ENCODE results near the gene JUN. TPM values are rescaled to one million over a fixed set of nuclear protein-coding genes. Genes with fewer than 3 reads are reported as not detected.

JUN gene
- total and polyA plus RNA-seq, 2 donors, result 51.0 to 74.3 TPM

GRCh38 chr1:58789322-58789856 lies 5.5 kb upstream of the JUN start:
- Histone ChIP-seq H3K4me1 (ENCODE audit: control insufficient read depth in 2 of 2, insufficient read depth in 2 of 2, low read length in 2 of 2) (peaks cover 5 to 13% of the 10 kb centered on the region in 2 donors), H3K9me3 (ENCODE audit: control insufficient read depth in 2 of 2, insufficient read depth in 1 of 2, low read length in 1 of 2) (no peaks in the 10 kb centered on the region), H3K36me3 (ENCODE audit: control insufficient read depth in 2 of 2, insufficient read depth in 2 of 2, low read length in 1 of 2) (no peaks in the 10 kb centered on the region), H3K4me3 (ENCODE audit: low read length in 2 of 2) (no peak overlapping the region), H3K27me3 (ENCODE audit: control insufficient read depth in 2 of 2, insufficient read depth in 1 of 2, low read length in 1 of 2) (peaks cover 0 to 14% of the 10 kb centered on the region in 2 donors), H3K27ac (ENCODE audit: low read depth in 1 of 2, low read length in 1 of 2) (no peak overlapping the region)
- DNase-seq (ENCODE audit: low read depth in 6 of 9, low spot score in 9 of 9), result no peak
- 96% methylated on average over 6 of the region's 6 CpGs for WGBS

- Histone ChIP-seq H3K27me3 (ENCODE audit: control insufficient read depth in 2 of 2, insufficient read depth in 1 of 2, low read length in 1 of 2) (peaks cover 0 to 16% of the 10 kb centered on the region in 2 donors), H3K9me3 (ENCODE audit: control insufficient read depth in 2 of 2, insufficient read depth in 1 of 2, low read length in 1 of 2) (no peaks in the 10 kb centered on the region), H3K27ac (ENCODE audit: low read depth in 1 of 2, low read length in 1 of 2) (no peak overlapping the region), H3K4me1 (ENCODE audit: control insufficient read depth in 2 of 2, insufficient read depth in 2 of 2, low read length in 2 of 2) (peaks cover 6 to 15% of the 10 kb centered on the region in 2 donors), H3K4me3 (ENCODE audit: low read length in 2 of 2) (no peak overlapping the region), H3K36me3 (ENCODE audit: control insufficient read depth in 2 of 2, insufficient read depth in 2 of 2, low read length in 1 of 2) (no peaks in the 10 kb centered on the region)
- WGBS, result 98% methylated on average over 3 of the region's 3 CpGs
- DNase-seq (ENCODE audit: low read depth in 6 of 9, low spot score in 9 of 9), result no peak
These were observed 4.4 kb upstream of the JUN start for GRCh38 chr1:58788259-58788658.

GRCh38 chr1:58786927-58787245 lies 3.0 kb upstream of the JUN start:
- Histone ChIP-seq H3K4me1 (ENCODE audit: control insufficient read depth in 2 of 2, insufficient read depth in 2 of 2, low read length in 2 of 2) (peaks cover 8 to 26% of the 10 kb centered on the region in 2 donors), H3K4me3 (ENCODE audit: low read length in 2 of 2) (no peak overlapping the region), H3K27ac (ENCODE audit: low read depth in 1 of 2, low read length in 1 of 2) (no peak overlapping the region), H3K36me3 (ENCODE audit: control insufficient read depth in 2 of 2, insufficient read depth in 2 of 2, low read length in 1 of 2) (no peaks in the 10 kb centered on the region), H3K27me3 (ENCODE audit: control insufficient read depth in 2 of 2, insufficient read depth in 1 of 2, low read length in 1 of 2) (peaks cover 0 to 30% of the 10 kb centered on the region in 2 donors), H3K9me3 (ENCODE audit: control insufficient read depth in 2 of 2, insufficient read depth in 1 of 2, low read length in 1 of 2) (no peaks in the 10 kb centered on the region)
- 85% methylated on average over 2 of the region's 2 CpGs for WGBS
- no peak for DNase-seq (ENCODE audit: low read depth in 6 of 9, low spot score in 9 of 9)

- no peaks in the 10 kb centered on the region for H3K36me3 ChIP-seq (ENCODE audit: control insufficient read depth in 2 of 2, insufficient read depth in 2 of 2, low read length in 1 of 2)
- DNase-seq (ENCODE audit: low read depth in 6 of 9, low spot score in 9 of 9), result no peak
- H3K27me3 ChIP-seq (ENCODE audit: control insufficient read depth in 2 of 2, insufficient read depth in 1 of 2, low read length in 1 of 2), result peaks cover 0 to 35% of the 10 kb centered on the region in 2 donors
- WGBS, result 96% methylated on average over 6 of the region's 6 CpGs
- H3K4me1 ChIP-seq (ENCODE audit: control insufficient read depth in 2 of 2, insufficient read depth in 2 of 2, low read length in 2 of 2), result peaks cover 11 to 30% of the 10 kb centered on the region in 2 donors
- H3K4me3 ChIP-seq (ENCODE audit: low read length in 2 of 2), result no peak overlapping the region
- H3K9me3 ChIP-seq (ENCODE audit: control insufficient read depth in 2 of 2, insufficient read depth in 1 of 2, low read length in 1 of 2), result no peaks in the 10 kb centered on the region
- H3K27ac ChIP-seq (ENCODE audit: low read depth in 1 of 2, low read length in 1 of 2), result peak overlapping the region in 1 of 2 donors; percentile 100
These were observed 2.5 kb upstream of the JUN start for GRCh38 chr1:58786184-58786926.

- 2% methylated on average over 14 of the region's 14 CpGs for WGBS
- Histone ChIP-seq H3K27me3 (ENCODE audit: control insufficient read depth in 2 of 2, insufficient read depth in 1 of 2, low read length in 1 of 2) (peaks cover 0 to 41% of the 10 kb centered on the region in 2 donors), H3K9me3 (ENCODE audit: control insufficient read depth in 2 of 2, insufficient read depth in 1 of 2, low read length in 1 of 2) (no peaks in the 10 kb centered on the region), H3K27ac (ENCODE audit: low read depth in 1 of 2, low read length in 1 of 2) (peak overlapping the region; percentile 98 to 100), H3K4me1 (ENCODE audit: control insufficient read depth in 2 of 2, insufficient read depth in 2 of 2, low read length in 2 of 2) (peaks cover 11 to 32% of the 10 kb centered on the region in 2 donors), H3K4me3 (ENCODE audit: low read length in 2 of 2) (peak overlapping the region; percentile 69 to 85), H3K36me3 (ENCODE audit: control insufficient read depth in 2 of 2, insufficient read depth in 2 of 2, low read length in 1 of 2) (no peaks in the 10 kb centered on the region)
- DNase-seq (ENCODE audit: low read depth in 6 of 9, low spot score in 9 of 9), result peak in 7 of 9 donors; percentile 19 to 64 (median 38)
These were observed 1.7 kb upstream of the JUN start for GRCh38 chr1:58785442-58786058.

- WGBS, result under 1% methylated on average over 56 of the region's 56 CpGs
- Histone ChIP-seq H3K36me3 (ENCODE audit: control insufficient read depth in 2 of 2, insufficient read depth in 2 of 2, low read length in 1 of 2) (no peaks in the 10 kb centered on the region), H3K27me3 (ENCODE audit: control insufficient read depth in 2 of 2, insufficient read depth in 1 of 2, low read length in 1 of 2) (peaks cover 0 to 43% of the 10 kb centered on the region in 2 donors), H3K9me3 (ENCODE audit: control insufficient read depth in 2 of 2, insufficient read depth in 1 of 2, low read length in 1 of 2) (no peaks in the 10 kb centered on the region), H3K4me1 (ENCODE audit: control insufficient read depth in 2 of 2, insufficient read depth in 2 of 2, low read length in 2 of 2) (peaks cover 11 to 32% of the 10 kb centered on the region in 2 donors), H3K27ac (ENCODE audit: low read depth in 1 of 2, low read length in 1 of 2) (peak overlapping the region; percentile 98 to 100), H3K4me3 (ENCODE audit: low read length in 2 of 2) (peak overlapping the region; percentile 69 to 85)
- peak; percentile 51 to 89 (median 58) for DNase-seq (ENCODE audit: low read depth in 6 of 9, low spot score in 9 of 9)
These were observed 1.1 kb upstream of the JUN start for GRCh38 chr1:58784758-58785441.

GRCh38 chr1:58783090-58783992 lies 506 bp downstream of the JUN start:
- peak overlapping the region; percentile 69 to 85 for H3K4me3 ChIP-seq (ENCODE audit: low read length in 2 of 2)
- H3K27me3 ChIP-seq (ENCODE audit: control insufficient read depth in 2 of 2, insufficient read depth in 1 of 2, low read length in 1 of 2), result peaks cover 0 to 45% of the 10 kb centered on the region in 2 donors
- DNase-seq (ENCODE audit: low read depth in 6 of 9, low spot score in 9 of 9), result peak; percentile 20 to 82 (median 56)
- no peaks in the 10 kb centered on the region for H3K9me3 ChIP-seq (ENCODE audit: control insufficient read depth in 2 of 2, insufficient read depth in 1 of 2, low read length in 1 of 2)
- under 1% methylated on average over 86 of the region's 86 CpGs for WGBS
- H3K27ac ChIP-seq (ENCODE audit: low read depth in 1 of 2, low read length in 1 of 2), result peak overlapping the region; percentile 98 to 100
- H3K36me3 ChIP-seq (ENCODE audit: control insufficient read depth in 2 of 2, insufficient read depth in 2 of 2, low read length in 1 of 2), result no peaks in the 10 kb centered on the region
- H3K4me1 ChIP-seq (ENCODE audit: control insufficient read depth in 2 of 2, insufficient read depth in 2 of 2, low read length in 2 of 2), result peaks cover 11 to 32% of the 10 kb centered on the region in 2 donors

All from thymus (tissue), 11 donors.